GM19452 (cell line): ENCODE results near the gene NCOA5.
A peak's percentile ranks its signal among the peaks of the same experiment; 100 is the strongest.
"Not testable (repeated sequence)": the region's sequence is repeated elsewhere in the genome, so short reads cannot be mapped to it uniquely, and the experiment has no call there.

Experiments
- ATAC-seq: cut with Tn5 transposase; IDR thresholded peaks from one replicate; pipeline ENCODE4 v1.9.1; 2021; ENCODE audit not compliant: unreplicated experiment

NCOA5 gene

GRCh38 chr20:46093531-46093930 is 3.8 kb upstream of the NCOA5 start:
- ATAC-seq = no peak

GRCh38 chr20:46091622-46092535 is 2.1 kb upstream of the NCOA5 start:
- not testable (repeated sequence) for ATAC-seq

- ATAC-seq = peak; percentile 22
These were observed 670 bp downstream of the NCOA5 start for GRCh38 chr20:46089167-46089416.

GRCh38 chr20:46088409-46089166 is 1.2 kb downstream of the NCOA5 start:
- ATAC-seq = no peak

GRCh38 chr20:46087161-46087560 is 2.6 kb downstream of the NCOA5 start:
- ATAC-seq = no peak

- no peak for ATAC-seq
These were observed 4.4 kb downstream of the NCOA5 start for GRCh38 chr20:46085179-46085851.

GRCh38 chr20:46084805-46085178 is 5.0 kb downstream of the NCOA5 start:
- no peak for ATAC-seq

- ATAC-seq = no peak
These were observed 6.2 kb downstream of the NCOA5 start for GRCh38 chr20:46083531-46084061.

- ATAC-seq = no peak
These were observed 6.7 kb downstream of the NCOA5 start for GRCh38 chr20:46083101-46083500.

GRCh38 chr20:46081074-46081473 is 8.7 kb downstream of the NCOA5 start:
- ATAC-seq = no peak

GRCh38 chr20:46078954-46079353 is 10.8 kb downstream of the NCOA5 start:
- ATAC-seq = no peak

GRCh38 chr20:46077642-46078305 is 12.0 kb downstream of the NCOA5 start:
- ATAC-seq = no peak

- ATAC-seq = no peak
These were observed 13.0 kb downstream of the NCOA5 start for GRCh38 chr20:46076806-46077205.

- ATAC-seq = no peak
These were observed 15.8 kb downstream of the NCOA5 start for GRCh38 chr20:46074006-46074405.

GRCh38 chr20:46073443-46073842 is 16.3 kb downstream of the NCOA5 start:
- ATAC-seq = no peak

- no peak for ATAC-seq
These were observed 16.7 kb downstream of the NCOA5 start for GRCh38 chr20:46073024-46073423.

- no peak for ATAC-seq
These were observed 18.2 kb downstream of the NCOA5 start for GRCh38 chr20:46071573-46071972.

- ATAC-seq = no peak
These were observed 19.4 kb downstream of the NCOA5 start for GRCh38 chr20:46070215-46070900.

- no peak for ATAC-seq
These were observed 24.1 kb downstream of the NCOA5 start for GRCh38 chr20:46065691-46066090.

- ATAC-seq = no peak
These were observed 24.8 kb downstream of the NCOA5 start for GRCh38 chr20:46065006-46065405.
